Activated B cell treated with CpG ODN at 0.5 μM for 24 hours (primary cell): ENCODE results near the gene SLC35E2B. TPM values are rescaled to one million over a fixed set of nuclear protein-coding genes. Genes with fewer than 3 reads are reported as not detected.

Experiments used
- ATAC-seq: fragments of 200-7000 bp; cut with Tn5 transposase; one replicate; pipeline ENCODE4 v1.10.0; 2021; ENCODE audit warnings: low read depth, mild to moderate bottlenecking, moderate library complexity
- CTCF ChIA-PET: fragments of 350-600 bp; sonication (Branson Sonifier 250); formaldehyde crosslinking; loops from one replicate; lab custom pipeline; 2021; ENCODE audit warnings: antibody characterized with exemption; lab: Charles Lee
- POLR2A ChIA-PET: fragments of 350-600 bp; sonication (Branson Sonifier 250); formaldehyde crosslinking; loops from one replicate; lab custom pipeline; 2021; ENCODE audit warnings: antibody characterized with exemption; lab: Charles Lee
- DNase-seq: peaks from one replicate; pipeline ENCODE4 v3.0.0; 2022
- H3K27ac Mint-ChIP-seq: one replicate; pipeline ENCODE4 v1.8.0; 2020; ENCODE audit warnings: mixed read lengths
- H3K27me3 Mint-ChIP-seq: one replicate; pipeline ENCODE4 v1.8.0; 2021; ENCODE audit warnings: mixed read lengths
- H3K36me3 Mint-ChIP-seq: one replicate; pipeline ENCODE4 v1.8.0; 2021; ENCODE audit warnings: low read depth, mixed read lengths
- H3K4me1 Mint-ChIP-seq: one replicate; pipeline ENCODE4 v1.8.0; 2021; ENCODE audit warnings: mixed read lengths
- H3K4me3 Mint-ChIP-seq: one replicate; pipeline ENCODE4 v1.8.0; 2020; ENCODE audit warnings: mild to moderate bottlenecking, mixed read lengths
- H3K9me3 Mint-ChIP-seq: one replicate; pipeline ENCODE4 v1.8.0; 2020; ENCODE audit warnings: mixed read lengths
- intact Hi-C: fragments of 100-400 bp; cut with micrococcal nuclease; formaldehyde crosslinking; loops from one replicate; pipeline ENCODE4 v1.15.1; 2024
- total RNA-seq: library from RNA; stranded (reverse); gene quantifications from 2 replicates; pipeline ENCODE4 v1.2.3, GENCODE V29; 2022
- TF ChIP-seq, protein P1 (sequence below): fragments of 200-600 bp; IDR thresholded peaks from one replicate; pipeline ENCODE4 v1.8.0; 2022; ENCODE audit warnings: antibody characterized with exemption, mild to moderate bottlenecking

The SLC35E2B gene
- total RNA-seq, 1 donor from 2014 or later, result 54.7 TPM

DNA sequence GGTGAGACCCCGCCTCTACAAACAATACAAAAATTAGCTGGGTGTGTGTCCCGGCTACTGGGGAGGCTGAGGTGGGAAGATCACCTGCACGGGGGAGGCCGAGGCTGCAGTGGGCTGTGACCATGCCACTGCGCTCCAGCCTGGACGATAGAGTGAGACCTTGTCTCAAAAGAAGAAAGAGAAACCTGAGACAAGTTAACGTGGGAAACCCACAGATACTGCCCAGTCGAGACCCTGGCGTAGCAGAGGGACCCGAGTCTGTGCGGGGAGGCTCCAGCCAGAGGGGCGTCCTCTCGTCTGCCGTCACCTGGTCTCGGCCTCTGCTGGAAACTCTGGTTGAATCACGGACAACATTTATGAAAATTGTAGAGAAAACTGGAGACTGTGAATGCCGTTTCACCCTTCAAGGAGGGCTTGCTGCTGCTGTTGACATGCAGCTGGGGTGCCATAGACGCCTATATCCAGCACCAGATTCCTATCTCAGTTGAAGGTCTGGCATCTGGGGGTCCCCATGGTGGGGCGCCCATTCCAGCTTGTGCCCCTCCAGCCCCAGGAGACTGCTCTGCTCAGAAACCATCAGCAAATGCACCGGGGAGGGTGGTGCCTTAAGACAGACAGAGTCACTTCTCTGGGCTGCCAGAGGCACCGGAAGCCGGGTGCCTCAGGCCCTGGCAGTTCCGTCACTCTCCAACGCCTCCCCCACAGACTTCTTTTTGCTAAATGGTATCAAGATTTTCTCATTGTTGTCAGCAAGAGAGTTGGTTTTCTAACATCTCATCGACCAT is 20.2 kb downstream of the SLC35E2B start:
- no peak overlapping the region for H3K4me3 Mint-ChIP-seq
- TF ChIP-seq, protein P1, sequence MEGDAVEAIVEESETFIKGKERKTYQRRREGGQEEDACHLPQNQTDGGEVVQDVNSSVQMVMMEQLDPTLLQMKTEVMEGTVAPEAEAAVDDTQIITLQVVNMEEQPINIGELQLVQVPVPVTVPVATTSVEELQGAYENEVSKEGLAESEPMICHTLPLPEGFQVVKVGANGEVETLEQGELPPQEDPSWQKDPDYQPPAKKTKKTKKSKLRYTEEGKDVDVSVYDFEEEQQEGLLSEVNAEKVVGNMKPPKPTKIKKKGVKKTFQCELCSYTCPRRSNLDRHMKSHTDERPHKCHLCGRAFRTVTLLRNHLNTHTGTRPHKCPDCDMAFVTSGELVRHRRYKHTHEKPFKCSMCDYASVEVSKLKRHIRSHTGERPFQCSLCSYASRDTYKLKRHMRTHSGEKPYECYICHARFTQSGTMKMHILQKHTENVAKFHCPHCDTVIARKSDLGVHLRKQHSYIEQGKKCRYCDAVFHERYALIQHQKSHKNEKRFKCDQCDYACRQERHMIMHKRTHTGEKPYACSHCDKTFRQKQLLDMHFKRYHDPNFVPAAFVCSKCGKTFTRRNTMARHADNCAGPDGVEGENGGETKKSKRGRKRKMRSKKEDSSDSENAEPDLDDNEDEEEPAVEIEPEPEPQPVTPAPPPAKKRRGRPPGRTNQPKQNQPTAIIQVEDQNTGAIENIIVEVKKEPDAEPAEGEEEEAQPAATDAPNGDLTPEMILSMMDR, result no peak
- no peaks in the 10 kb centered on the region for H3K9me3 Mint-ChIP-seq
- intact Hi-C loops, result no loop called here
- no peak overlapping the region for H3K27ac Mint-ChIP-seq
- H3K27me3 Mint-ChIP-seq, result no peaks in the 10 kb centered on the region
- no peak for DNase-seq
- peaks cover 31% of the 10 kb centered on the region for H3K36me3 Mint-ChIP-seq
- POLR2A ChIA-PET, result no interaction called here
- H3K4me1 Mint-ChIP-seq, result peaks cover 12% of the 10 kb centered on the region
- CTCF ChIA-PET, result no interaction called here
- ATAC-seq, result no peak

DNA sequence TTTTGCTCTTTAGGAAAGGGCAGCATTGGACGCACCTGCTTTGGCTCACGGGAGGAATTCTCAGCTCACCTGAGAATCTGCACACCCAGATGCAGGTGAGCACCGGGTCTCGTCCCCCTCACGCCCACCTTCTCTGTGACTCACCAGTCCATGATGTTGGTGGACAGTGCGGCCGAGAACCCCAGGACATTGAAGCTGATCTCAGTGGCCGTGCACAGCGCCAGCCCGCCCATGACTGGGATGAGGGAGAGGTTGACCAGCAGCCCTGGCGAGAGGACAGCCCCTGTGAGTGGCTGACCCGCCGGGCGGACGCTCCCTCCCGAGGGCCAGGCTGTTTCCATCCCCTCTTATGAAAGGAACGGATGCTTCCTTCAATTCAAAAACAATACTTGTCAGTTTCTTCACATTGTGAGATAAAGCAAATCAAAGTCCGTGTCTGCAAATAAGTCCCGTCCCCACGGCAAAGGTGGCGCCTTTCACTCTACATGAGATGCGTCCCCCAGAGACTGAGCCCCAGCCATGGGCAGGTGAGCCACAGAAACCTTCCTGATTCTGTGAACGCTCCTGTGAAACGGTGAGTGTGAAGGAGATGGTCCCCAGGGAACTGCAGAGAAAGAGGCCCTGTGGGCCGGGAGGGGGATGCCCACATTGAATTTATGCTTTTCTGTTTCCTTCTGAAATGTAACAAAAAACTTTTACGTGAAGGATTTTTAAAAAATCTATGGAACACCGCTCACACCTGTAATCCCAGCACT is 21.1 kb downstream of the SLC35E2B start:
- H3K27ac Mint-ChIP-seq, result no peak overlapping the region

DNA sequence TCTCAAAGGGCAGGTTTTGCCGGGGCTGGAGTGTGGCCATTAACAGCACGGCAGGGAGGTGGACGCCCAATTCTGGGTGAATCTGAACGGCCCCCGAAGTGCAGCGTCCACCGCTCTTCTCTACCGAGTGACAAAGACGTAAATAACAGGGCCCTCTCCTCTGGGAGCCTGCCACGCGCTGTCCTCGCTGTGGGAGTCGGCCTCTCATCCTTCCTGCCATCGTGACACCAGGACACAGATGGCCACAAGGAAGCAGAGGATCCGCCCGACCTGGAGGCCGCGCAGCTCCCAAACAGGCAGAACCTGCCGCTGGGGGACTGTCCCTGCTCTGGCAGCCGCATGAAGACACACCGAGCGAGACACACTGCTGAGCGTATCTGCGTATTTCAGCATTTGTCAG is 21.7 kb downstream of the SLC35E2B start:
- ChIA-PET CTCF (no interaction called here), POLR2A (no interaction called here)
- Mint-ChIP-seq H3K4me1 (peaks cover 9% of the 10 kb centered on the region), H3K27ac (no peak overlapping the region), H3K4me3 (no peak overlapping the region), H3K27me3 (no peaks in the 10 kb centered on the region), H3K9me3 (no peaks in the 10 kb centered on the region), H3K36me3 (peaks cover 39% of the 10 kb centered on the region)
- DNase-seq (no peak), ATAC-seq (no peak)
- TF ChIP-seq, protein P1, result no peak
- intact Hi-C loops, result no loop called here

More for the DNA sequence above, 21.1 kb downstream of the SLC35E2B start:
- DNase-seq (no peak), ATAC-seq (no peak)
- ChIA-PET POLR2A (no interaction called here), CTCF (no interaction called here)
- peaks cover 32% of the 10 kb centered on the region for H3K36me3 Mint-ChIP-seq
- no peak overlapping the region for H3K4me3 Mint-ChIP-seq
- intact Hi-C loops, result no loop called here
- TF ChIP-seq, protein P1, result no peak
- no peaks in the 10 kb centered on the region for H3K9me3 Mint-ChIP-seq
- peaks cover 9% of the 10 kb centered on the region for H3K4me1 Mint-ChIP-seq
- H3K27me3 Mint-ChIP-seq, result no peaks in the 10 kb centered on the region

DNA sequence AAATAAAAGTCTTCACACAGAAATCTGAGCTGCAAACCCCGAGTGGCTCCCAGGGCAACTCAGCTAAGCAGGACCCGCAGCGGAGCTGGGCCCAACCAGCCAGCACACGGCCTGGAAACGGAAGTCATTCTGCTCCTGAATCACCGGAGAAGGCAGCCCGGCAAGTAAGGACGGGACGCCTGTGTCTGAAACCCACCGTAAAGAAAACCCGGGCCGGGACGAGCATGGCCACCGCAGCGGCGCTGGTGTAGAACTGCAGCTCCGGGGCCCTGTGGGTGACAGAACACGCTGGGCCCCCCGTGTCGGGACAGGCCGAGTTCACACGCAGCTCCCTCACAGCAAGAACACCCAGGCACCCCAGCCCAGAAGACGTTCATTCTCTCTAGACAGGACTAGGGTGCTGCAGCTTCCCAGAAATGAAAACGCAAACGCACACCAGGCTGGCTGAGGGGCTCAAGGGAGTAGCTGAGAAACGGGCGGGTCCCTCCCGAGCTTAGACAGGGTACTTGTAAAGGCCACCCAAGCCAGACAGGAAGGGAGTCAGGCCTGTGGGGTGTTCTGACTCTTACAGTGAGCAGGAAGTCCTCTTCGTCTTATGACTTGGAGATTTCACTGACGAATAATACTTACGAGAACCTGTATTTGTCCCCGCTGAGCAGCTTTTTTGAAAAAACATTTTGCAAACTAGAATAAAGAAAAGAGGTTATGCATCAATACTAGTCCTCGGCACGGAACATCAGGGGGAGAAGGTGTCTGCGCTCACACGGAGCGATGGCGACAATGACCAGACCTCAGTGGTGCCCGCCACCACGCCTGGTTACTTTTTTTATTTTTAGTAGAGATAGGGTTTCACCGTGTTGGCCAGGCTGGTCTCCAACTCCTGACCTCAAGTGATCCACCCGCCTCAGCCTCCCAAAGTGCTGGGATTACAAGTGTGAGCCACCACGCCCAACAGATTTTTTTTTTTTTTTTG is 22.8 kb downstream of the SLC35E2B start:
- peaks cover 42% of the 10 kb centered on the region for H3K36me3 Mint-ChIP-seq
- TF ChIP-seq, protein P1, result no peak
- no peak overlapping the region for H3K27ac Mint-ChIP-seq
- H3K4me3 Mint-ChIP-seq, result no peak overlapping the region
- peaks cover 9% of the 10 kb centered on the region for H3K4me1 Mint-ChIP-seq
- DNase-seq (no peak), ATAC-seq (no peak)
- intact Hi-C loops, result no loop called here
- ChIA-PET POLR2A (interaction anchor here (0.5 to 1.0 kb wide), 3 partner anchors 8 to 25 kb away, joined by 4 to 5 read pairs (median 4); no protein-coding TSS in a partner anchor), CTCF (no interaction called here)
- H3K27me3 Mint-ChIP-seq, result no peaks in the 10 kb centered on the region
- H3K9me3 Mint-ChIP-seq, result no peaks in the 10 kb centered on the region
